ENCODE measurements around the gene GPR62. TPM values are rescaled to one million over a fixed set of nuclear protein-coding genes. Genes with fewer than 3 reads are reported as not detected.

Gene GPR62
- total RNA-seq, 1 donor from 2014 or later: not detected

DNA sequence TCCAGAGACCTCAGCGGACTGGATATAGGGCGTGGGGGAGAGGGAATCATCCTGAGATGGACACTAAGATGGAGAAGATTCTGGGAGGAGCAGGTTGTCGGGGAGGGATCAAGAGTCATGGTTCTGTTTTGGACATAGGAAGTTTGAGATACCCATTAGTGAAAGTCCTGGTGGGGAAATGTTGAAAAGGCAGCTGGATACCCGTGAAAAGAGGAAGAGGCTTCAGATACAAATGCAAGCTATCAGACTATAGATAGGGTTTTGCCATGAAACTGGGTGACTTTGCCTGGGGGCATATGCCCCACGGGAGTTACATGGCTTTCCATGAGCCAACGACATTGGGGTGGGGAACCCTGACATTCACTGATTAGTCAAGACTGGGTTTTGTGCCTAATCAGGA is 1.1 kb upstream of the GPR62 start:
- no peak for DNase-seq (ENCODE audit: low spot score)

DNA sequence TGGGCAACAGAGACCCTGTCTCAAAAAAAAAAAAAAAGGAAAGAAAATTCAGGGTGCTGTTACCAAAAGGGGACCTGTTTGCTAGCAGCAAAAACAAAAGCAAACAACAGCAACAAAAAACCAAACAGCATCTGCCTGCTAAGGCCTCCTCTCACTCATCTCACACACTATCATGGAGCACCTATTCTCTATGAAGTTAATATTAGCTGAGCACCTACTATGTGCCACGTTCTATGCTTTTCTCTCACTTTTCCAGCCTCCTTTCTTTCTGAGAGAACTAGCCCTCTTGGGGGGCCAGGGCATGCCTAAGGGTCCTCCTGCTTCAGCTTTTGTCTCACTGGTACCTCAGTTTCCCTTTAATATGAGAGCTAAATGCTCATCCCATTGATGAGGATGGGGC is 468 bp upstream of the GPR62 start:
- no peak for DNase-seq (ENCODE audit: low spot score)

DNA sequence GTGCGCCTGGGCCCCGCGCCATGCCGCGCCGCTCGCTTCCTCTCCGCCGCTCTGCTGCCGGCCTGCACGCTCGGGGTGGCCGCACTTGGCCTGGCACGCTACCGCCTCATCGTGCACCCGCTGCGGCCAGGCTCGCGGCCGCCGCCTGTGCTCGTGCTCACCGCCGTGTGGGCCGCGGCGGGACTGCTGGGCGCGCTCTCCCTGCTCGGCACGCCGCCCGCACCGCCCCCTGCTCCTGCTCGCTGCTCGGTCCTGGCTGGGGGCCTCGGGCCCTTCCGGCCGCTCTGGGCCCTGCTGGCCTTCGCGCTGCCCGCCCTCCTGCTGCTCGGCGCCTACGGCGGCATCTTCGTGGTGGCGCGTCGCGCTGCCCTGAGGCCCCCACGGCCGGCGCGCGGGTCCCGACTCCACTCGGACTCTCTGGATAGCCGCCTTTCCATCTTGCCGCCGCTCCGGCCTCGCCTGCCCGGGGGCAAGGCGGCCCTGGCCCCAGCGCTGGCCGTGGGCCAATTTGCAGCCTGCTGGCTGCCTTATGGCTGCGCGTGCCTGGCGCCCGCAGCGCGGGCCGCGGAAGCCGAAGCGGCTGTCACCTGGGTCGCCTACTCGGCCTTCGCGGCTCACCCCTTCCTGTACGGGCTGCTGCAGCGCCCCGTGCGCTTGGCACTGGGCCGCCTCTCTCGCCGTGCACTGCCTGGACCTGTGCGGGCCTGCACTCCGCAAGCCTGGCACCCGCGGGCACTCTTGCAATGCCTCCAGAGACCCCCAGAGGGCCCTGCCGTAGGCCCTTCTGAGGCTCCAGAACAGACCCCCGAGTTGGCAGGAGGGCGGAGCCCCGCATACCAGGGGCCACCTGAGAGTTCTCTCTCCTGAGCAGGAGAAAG is 951 bp downstream of the GPR62 start:
- no peak for DNase-seq (ENCODE audit: low spot score)

DNA sequence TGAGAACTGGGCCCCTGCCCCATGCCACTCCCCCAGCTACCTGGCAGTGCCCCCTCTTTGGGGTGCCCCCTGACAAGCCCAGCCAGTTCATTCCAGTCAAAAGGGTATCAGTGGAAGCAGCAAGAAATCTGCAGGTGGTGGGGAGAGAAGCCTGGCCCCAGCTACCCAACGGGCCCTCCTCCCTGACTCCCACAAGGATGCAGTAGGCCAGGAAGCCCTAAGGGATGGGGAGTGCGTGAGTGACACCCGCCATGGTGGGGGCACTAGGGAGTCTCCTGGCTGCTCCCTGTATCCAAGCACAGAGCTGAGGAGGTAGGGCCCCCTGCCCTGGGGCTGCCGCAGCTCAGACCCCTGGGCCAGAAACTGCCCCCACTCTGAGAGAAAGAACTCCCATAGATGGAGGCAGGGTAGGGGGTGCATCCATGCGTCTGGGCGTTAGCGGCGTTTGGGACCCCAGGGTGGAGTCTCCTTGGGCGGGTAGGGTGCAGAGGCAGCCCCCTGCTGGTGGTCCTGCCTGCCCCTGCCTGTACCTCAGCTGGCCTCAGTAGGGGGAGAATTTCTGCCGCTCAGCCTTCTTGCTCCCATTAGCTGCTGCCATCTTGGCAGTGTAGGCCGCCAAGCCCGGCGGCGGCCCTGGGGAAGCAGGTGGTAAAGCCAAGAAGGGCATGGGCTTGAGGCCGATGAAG is 2.5 kb downstream of the GPR62 start:
- no peak for DNase-seq (ENCODE audit: low spot score)

DNA sequence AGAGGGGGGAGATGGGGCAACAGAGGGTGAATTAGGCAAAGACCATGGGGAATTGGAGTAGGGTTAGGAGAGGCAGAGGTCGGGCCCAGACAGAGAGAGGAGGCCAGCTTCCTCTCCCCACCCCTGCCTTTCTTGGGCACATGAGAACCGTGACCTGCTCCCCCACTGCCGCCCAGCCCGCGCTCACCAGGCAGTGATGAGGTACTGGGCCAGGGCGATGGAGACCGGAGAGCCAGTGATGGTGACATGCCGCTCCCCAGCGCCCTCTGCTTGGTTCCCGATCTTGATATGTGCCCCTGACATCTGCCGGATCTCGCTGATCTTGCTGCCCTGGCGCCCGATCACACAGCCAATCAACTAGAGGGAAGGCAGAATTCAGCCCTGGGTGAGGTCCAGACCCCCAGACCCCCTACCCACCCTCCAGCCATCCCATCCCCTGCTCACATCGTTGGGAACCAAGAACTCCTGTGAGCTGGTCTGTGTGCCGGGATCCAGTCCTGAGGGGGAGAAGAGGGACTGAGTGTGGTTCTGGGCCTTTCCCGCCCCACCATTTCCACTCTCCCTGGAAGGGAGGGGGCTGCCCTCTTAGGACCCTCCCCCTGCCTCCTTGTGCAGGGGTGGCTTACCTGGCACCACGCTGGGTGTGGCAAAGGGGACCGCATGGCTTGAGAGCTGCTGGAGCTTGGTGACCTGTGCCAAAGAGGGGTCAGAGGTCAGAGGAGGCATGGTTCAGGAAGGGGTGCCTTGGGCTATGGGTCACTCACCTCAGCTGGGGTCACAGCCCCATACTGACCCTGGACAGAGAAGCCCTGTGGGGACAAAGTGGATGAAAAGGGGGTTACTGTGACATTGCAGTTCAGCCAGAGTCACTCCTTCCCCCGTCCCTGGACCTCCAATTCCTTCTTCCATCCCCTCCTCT is 3.7 kb downstream of the GPR62 start:
- no peak for DNase-seq (ENCODE audit: low spot score)

DNA sequence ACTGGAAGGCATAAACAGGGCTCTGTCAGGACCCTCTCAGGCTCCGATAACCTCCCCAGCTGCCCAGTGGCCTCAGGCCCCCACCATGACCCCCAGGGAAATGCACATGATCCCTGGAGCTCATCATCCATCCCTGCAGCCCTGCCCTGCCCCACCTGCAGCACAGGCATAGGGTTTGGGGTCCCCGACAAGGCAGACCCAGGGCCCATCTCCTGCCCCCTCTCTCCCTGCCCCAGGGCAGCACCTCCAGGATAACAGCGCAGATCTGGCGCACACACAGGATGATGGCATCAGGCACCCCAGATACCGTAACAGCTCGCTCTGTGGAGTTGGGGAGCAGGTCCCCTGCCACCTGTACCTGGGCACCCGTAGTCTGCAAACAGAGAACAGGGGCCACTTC is 4.5 kb downstream of the GPR62 start:
- DNase-seq (ENCODE audit: low spot score): no peak

DNA sequence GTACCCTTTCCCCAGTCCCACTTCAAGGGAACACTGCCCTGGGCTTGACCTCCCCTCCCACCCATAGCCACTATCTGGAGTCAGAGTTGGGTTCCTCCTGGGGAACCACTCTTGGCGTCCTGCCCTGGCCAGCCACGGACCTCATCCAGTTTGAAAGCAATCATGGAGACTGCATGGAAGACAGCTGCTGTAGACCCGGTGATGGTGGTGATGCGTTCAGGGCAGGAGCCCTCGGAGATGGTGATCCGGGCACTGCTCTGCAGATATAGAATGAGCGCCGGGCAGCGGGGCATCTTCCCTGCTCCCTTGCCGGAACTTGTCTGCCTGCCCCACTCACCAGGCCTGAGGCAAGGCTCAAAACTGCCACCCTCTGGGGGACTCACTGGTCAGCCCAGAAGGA is 5.2 kb downstream of the GPR62 start:
- no peak for DNase-seq (ENCODE audit: low spot score)

DNA sequence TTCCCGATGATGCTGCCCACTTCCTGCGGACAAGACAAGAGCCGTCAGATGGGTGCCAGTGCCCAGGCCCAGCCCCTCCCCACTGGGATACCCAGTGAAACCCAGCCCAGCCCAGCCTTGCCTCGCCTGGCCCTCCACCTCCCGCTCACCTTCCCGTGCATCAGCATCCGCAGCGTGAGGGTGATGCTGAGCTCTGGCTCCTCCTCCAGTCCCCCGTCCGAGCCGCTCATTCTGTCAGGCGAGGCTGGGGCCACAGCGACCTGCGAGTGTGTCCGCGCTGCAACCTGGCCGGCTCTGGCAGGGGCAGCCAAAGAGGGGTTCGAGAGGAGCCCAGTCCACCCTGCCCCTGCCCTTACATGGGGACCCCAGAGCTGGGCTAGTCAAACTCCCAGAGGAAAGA is 5.8 kb downstream of the GPR62 start:
- no peak for DNase-seq (ENCODE audit: low spot score)

DNA sequence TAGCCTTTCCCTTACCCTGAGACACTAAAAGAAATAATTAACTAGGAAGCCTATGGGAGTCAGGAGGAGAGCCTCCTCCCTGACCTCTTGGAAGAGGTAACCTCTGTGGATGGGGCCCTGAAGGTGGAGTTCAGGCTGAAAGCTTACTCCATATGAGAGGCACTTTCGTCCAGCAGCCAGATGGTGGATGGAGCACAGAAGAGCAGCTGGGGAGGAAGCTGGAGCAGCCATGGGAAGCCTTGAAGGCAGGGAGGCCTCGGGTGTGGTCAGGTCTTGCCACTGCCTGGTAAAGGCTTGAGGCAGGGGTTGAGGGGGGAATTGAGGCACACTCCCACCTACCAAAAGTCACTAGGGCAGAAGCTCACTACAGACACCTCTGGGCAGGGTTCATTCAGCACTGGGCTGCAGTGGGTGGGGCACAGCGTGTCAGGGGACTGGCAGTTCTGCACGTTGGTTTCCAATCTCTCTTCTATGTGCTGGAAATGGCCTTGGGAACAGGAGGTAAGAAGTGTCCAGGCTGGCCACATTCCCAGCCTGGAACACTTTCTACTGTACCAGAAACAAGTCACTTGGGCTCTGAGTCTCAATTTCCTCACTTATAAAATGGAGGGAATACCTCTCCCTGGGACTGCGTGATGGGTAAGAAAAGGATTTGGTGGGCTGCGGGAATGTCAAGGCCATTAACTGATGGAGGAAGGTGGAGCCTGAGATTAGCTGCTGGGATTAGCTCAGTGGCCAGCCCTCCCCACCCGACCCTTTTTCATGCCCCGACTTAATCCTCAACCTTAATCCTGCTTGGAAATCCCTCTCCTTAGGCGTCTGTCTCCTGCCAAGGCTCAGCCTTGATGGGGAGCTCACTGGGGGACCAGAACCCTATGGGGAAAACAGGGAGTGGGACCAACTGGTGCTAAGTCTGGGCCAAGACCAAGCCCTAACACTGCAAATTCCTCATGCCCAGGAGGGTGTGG is 6.7 kb downstream of the GPR62 start:
- no peak for DNase-seq (ENCODE audit: low spot score)

DNA sequence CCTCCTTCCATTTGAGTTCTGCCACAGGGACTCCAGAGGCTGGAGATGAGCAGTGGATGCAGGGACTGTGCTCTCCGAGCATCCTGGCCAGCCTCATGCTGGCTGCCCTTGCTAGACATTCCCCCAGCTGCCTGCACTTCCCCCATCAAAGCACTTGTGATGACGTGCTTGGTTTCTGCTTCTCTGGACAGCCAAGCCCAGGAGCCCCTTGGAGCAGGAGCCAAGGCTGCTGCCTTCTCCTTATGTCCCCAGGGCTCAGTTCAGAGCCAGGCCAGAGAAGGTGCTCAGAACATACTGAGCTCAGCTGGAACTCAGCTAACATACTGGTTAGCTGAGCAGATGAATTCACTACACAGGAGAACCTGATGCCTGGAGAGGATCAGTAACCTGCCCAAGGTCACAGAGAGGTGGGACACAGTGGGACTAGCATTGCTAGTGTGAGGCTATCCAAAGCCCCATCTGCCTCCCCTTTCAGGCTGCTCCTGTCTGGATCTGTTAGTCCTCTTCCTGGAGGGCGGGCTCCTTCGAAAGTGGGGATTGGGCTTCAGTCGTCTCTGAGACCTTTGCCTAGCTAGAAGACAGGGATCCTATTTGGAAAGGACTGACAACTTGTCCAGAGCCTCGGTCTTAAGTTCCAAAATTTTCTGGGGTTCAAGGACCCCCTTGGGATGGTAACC is 7.8 kb downstream of the GPR62 start:
- DNase-seq (ENCODE audit: low spot score): no peak

DNA sequence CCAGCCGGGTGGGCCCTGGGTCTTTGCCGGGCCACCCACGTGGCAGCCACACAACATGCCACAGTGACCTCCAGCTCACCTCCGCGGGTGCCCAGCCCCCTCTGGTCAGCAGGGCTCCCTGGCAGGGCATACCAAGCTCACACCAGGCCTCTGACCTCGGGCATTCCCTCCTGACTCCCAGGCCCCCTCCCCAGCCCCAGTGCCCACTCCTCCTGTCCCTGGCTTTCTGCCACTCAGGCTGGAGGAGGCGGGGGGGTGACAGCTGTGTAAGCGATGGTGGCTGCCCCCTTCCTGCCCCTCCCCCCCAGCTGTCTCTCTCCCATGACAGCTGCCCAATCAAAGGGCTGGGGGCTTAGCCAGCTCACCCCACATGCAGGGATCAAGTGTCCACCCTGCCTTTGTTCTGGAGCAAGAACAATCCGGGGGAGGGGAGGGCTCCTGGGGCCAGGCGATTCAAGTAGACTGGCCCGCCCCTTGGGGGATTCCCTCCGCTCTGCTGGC is 8.8 kb downstream of the GPR62 start:
- no peak for DNase-seq (ENCODE audit: low spot score)

DNA sequence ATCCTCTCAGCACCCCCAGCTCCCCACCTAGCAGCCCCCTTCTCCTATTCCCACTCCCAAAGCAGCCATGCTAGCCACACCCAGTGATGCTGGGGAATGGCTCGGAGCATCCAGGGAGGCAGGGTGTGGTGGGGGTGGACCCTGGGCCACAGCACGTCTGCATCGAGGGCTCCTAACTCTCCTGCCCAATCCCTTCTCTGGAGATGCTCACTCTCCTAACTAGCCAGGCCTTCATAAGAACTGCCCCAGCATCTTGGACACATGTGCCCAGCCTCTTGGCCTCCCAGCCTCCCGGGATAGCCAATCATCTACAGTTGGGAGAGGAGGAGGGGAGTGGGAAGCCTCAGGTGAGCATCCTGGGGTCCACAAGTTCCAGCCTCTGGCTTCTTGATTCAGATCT is 9.3 kb downstream of the GPR62 start:
- DNase-seq (ENCODE audit: low spot score): no peak

DNA sequence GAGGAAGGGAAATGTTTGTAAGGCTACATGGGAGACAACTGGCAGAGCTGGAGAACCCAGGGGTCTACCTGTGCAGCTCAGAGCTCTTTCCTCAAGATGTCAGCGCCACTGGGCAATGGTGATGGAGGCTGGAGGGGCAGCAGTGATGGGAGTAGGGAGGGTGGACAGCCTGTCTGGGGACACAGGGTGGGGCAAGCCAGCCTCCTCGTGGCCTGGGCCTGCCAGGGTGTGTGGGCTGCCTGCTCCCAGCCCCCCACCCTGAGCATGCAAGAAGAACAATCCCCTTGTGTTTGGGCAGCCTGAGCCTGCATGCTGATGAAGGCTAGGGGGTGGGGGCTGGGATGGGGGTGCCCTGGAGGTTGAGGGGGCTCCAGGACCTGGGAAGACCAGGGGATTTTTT is 10.8 kb downstream of the GPR62 start:
- no peak for DNase-seq (ENCODE audit: low spot score)

DNA sequence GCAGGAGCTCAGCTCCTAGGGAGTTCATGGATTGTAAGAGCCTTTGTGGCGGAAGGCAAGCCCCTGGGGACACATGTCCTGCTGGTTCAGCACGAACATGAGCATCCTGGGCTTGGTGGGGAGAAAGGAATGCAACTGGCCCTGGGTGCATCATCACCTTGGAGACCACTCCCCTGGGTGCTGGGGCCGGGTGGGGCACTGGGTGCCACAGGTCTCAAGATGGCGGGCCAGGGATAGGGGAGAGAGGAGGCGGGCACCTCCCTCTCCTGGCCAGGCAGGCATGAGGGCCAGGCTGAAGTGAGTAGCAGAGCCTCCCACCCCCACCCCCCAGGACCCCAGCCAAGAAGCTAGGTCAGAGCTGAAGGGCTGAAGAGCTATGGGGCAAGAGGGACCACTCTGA is 11.3 kb downstream of the GPR62 start:
- DNase-seq (ENCODE audit: low spot score): no peak

DNA sequence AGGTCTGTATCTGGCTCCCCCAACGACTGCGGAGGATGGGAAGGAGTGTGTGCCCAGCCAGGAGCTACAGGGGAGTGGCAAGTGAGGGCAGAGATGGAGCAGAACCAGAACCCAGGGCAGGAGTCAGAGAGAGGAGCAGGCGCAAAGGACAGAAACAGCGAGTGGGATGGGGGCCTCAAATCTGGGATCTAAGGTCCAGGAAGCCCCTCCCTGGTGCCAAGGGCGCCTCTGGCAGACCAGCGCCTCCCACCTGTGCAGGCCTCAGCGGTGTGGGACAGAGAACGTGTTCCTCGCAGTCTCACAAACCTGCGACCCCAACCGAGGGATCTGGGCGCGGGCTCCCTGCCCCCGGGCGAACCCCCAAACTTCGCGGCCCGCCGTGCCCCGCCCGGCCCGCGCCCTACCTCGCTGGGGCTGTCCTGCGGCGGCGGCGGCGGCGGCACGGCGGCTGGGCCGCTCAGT is 11.8 kb downstream of the GPR62 start:
- no peak for DNase-seq (ENCODE audit: low spot score)

DNA sequence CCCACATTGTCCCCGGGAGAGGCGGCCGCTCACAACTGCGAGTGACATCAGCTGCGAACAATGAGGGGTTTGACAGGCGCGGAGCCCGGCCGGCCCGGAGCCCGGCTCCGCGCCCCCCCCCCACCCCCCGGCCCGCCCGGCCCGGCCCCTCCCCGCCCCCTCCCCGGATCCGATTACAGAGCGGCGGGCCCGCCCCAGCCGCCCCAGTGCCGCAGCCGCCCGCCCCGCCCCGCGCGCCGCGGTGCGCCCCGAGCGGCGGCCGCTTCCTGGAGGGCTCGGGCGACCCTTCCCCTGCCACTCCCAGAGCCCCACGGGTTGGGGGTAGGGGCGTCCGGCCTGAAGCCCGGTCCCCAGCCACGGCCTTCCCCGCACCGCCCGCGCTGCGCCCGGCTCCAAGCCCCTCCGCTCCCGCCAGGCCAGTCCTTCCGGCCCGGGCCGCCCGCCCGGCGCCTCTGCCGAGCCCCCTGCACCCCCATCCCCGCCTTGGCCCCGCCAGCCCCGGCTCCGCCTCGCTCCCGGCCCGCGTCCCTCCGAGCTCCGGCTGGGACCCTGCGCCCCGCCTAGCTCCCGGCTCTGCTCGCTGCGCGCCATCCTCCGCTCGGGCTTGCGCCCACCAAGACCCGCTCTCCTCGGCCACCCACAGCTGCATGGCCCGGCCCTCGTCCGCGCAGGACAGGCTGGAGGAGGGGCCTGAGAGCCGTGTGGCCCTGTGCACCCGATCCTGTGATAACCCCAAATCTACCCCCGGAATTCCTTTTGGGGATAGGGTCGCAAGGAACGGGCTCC is 12.4 kb downstream of the GPR62 start, which contains the start of gene PCBP4:
PCBP4 (minus strand) TSS at position 71 of the 786 bp plus-strand sequence. CDS start 6,214 bp downstream, outside the sequence.
- no peak for DNase-seq (ENCODE audit: low spot score)

DNA sequence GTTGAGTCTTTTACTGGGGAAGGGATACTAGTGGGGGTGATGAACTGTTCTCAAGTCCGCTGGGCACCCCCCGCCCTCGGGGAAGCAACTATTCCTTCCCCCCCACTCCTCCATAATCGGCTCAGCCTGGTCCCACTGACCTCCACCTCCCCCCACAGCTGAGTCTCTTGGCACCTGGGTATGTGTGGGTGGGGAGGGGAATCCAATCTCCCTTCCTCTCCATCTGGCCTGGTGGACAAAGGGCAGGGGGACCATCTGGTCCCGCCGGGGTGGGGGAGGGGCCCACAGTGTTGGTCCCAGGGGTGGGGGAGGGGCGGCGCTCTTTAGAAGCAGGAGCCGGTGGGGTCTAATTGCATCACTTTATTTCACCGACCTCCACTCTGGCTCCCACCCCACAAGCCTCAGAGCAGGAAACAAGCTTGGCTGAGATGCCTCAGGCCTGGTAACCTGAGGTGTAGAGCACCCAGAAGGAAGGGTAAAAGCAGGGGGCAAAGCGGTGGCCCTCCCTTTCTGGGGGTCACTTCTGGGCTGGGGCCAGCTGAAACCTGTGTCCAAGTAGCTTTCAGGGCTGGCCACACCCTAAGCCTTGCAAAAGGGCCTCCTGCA is 13.1 kb downstream of the GPR62 start:
- DNase-seq (ENCODE audit: low spot score): no peak
